ENCODE data around the gene GCK.

The GCK gene

DNA sequence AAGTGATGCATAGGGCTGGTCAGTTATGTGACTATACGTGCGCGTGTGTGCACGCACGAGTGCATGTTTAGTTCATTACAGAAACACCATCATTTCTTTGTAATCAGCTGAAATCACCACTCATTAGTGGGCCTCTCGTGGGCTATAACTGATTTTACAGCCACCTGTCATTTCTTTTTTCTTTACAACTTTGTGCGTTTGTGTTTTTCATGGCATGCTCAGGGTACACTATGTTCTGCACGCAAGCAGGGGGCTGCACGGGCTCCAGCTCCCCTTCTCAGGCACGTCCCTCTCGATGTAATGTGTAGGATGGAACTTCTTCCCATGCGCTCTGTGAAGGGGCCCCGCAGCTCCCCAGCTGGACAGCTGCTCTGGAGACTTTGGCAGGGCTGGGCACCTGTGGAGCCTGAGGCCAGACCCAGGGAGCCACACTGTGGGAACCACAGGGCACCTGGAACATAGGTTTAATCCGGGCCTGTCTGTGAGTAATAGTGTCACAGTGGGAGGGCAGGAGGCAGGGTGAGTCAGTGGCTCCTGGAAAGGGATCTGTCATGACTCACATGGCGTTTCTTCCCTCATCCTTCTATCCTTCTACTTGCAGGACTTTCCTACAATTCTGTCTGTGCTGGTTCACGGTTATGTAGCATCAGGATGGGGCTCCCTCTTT, 4.9 kb downstream of the GCK start:
- peaks cover 10% of the 10 kb centered on the region for H3K9me3 ChIP-seq (ENCODE audit: insufficient read depth, low read length, severe bottlenecking)
- no peaks in the 10 kb centered on the region; the same call in 1 of the 2 replicates for H4K20me1 ChIP-seq (ENCODE audit: insufficient read depth, low read length)
- H3K4me3 ChIP-seq (ENCODE audit: low read depth in 1 of 2, low read length in 2 of 2): no peak overlapping the region
- H3K9ac ChIP-seq (ENCODE audit: low read depth, low read length): no peak overlapping the region
- H3K4me2 ChIP-seq (ENCODE audit: insufficient read depth, low read length): no peak overlapping the region
- ATAC-seq (ENCODE audit: insufficient read depth, low read depth): no peak
- H3K27ac ChIP-seq (ENCODE audit: low read length): no peak overlapping the region
- no peaks in the 10 kb centered on the region for H3K27me3 ChIP-seq (ENCODE audit: insufficient read depth, low read length, poor library complexity)
- no peak for TF ChIP-seq EZH2 (IDR thresholded peaks at IDR 0.05; ENCODE audit: borderline replicate concordance, low read depth, low read length, severe bottlenecking)
- TF ChIP-seq, protein P1, sequence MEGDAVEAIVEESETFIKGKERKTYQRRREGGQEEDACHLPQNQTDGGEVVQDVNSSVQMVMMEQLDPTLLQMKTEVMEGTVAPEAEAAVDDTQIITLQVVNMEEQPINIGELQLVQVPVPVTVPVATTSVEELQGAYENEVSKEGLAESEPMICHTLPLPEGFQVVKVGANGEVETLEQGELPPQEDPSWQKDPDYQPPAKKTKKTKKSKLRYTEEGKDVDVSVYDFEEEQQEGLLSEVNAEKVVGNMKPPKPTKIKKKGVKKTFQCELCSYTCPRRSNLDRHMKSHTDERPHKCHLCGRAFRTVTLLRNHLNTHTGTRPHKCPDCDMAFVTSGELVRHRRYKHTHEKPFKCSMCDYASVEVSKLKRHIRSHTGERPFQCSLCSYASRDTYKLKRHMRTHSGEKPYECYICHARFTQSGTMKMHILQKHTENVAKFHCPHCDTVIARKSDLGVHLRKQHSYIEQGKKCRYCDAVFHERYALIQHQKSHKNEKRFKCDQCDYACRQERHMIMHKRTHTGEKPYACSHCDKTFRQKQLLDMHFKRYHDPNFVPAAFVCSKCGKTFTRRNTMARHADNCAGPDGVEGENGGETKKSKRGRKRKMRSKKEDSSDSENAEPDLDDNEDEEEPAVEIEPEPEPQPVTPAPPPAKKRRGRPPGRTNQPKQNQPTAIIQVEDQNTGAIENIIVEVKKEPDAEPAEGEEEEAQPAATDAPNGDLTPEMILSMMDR (IDR thresholded peaks at IDR 0.05; ENCODE audit: borderline replicate concordance, extremely low read depth, low read length, poor library complexity, severe bottlenecking): no peak
- H3K36me3 ChIP-seq (ENCODE audit: insufficient read depth, low read length): no peaks in the 10 kb centered on the region
- no peaks in the 10 kb centered on the region for H3K79me2 ChIP-seq (ENCODE audit: insufficient read depth, low read length)
- H3K4me1 ChIP-seq (ENCODE audit: insufficient read depth, low read length): no peaks in the 10 kb centered on the region
- DNase-seq: no peak
- H2AFZ ChIP-seq (ENCODE audit: low read depth, low read length): no peak overlapping the region

DNA sequence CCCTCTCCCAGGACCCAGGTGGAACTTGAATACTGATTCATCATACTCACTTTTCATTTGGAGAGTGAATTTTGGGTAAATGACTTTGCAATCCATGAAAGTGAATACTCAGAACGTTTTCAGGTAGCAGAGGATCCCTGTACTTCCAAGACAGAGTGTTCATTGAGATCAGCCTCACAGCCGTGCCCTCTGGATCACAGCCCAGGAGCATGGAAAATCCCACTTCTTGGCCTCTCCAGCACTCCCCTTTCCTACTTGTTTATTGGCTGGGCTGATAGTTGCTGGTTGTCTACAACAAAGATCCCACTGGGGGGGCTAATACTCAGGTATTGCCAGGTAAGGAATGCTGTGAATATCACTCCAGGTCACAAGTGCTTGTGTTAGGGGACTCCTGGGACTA, 5.9 kb downstream of the GCK start:
- H3K9ac ChIP-seq (ENCODE audit: low read depth, low read length): no peak overlapping the region
- H3K27me3 ChIP-seq (ENCODE audit: insufficient read depth, low read length, poor library complexity): no peaks in the 10 kb centered on the region
- no peak for DNase-seq
- H3K4me3 ChIP-seq (ENCODE audit: low read depth in 1 of 2, low read length in 2 of 2): no peak overlapping the region
- H3K79me2 ChIP-seq (ENCODE audit: insufficient read depth, low read length): no peaks in the 10 kb centered on the region
- H3K4me2 ChIP-seq (ENCODE audit: insufficient read depth, low read length): no peak overlapping the region
- peaks cover 10% of the 10 kb centered on the region for H3K9me3 ChIP-seq (ENCODE audit: insufficient read depth, low read length, severe bottlenecking)
- TF ChIP-seq EZH2 (IDR thresholded peaks at IDR 0.05; ENCODE audit: borderline replicate concordance, low read depth, low read length, severe bottlenecking): no peak
- TF ChIP-seq, protein P1 (IDR thresholded peaks at IDR 0.05; ENCODE audit: borderline replicate concordance, extremely low read depth, low read length, poor library complexity, severe bottlenecking): no peak
- no peak overlapping the region for H2AFZ ChIP-seq (ENCODE audit: low read depth, low read length)
- no peak for ATAC-seq (ENCODE audit: insufficient read depth, low read depth)
- no peaks in the 10 kb centered on the region for H4K20me1 ChIP-seq (ENCODE audit: insufficient read depth, low read length)
- no peaks in the 10 kb centered on the region for H3K4me1 ChIP-seq (ENCODE audit: insufficient read depth, low read length)
- H3K27ac ChIP-seq (ENCODE audit: low read length): no peak overlapping the region
- no peaks in the 10 kb centered on the region for H3K36me3 ChIP-seq (ENCODE audit: insufficient read depth, low read length)

DNA sequence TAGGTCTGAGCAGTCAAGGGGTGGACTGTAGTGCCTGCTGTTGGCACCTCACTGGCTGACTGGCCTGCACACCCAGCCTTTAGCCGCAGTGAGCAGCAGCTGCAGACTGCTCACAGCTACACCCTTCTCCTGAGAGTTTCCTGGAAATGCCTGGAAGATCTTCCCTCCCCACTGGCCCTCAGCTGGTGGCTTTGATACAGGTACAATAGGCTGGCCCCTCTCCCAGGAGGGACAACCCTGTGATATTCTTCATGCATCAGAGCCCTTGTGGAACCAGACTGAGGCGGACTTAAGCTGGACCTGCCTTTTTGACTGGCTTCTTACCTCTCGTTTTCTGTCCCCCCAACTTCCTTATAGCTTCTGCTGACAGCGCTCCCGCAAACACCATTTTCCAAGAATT, 6.4 kb downstream of the GCK start:
- TF ChIP-seq EZH2 (IDR thresholded peaks at IDR 0.05; ENCODE audit: borderline replicate concordance, low read depth, low read length, severe bottlenecking): no peak
- TF ChIP-seq, protein P1 (IDR thresholded peaks at IDR 0.05; ENCODE audit: borderline replicate concordance, extremely low read depth, low read length, poor library complexity, severe bottlenecking): no peak
- no peaks in the 10 kb centered on the region for H3K36me3 ChIP-seq (ENCODE audit: insufficient read depth, low read length)
- no peaks in the 10 kb centered on the region for H4K20me1 ChIP-seq (ENCODE audit: insufficient read depth, low read length)
- no peaks in the 10 kb centered on the region for H3K79me2 ChIP-seq (ENCODE audit: insufficient read depth, low read length)
- DNase-seq (no peak), ATAC-seq (ENCODE audit: insufficient read depth, low read depth) (no peak)
- no peak overlapping the region for H2AFZ ChIP-seq (ENCODE audit: low read depth, low read length)
- no peaks in the 10 kb centered on the region for H3K4me1 ChIP-seq (ENCODE audit: insufficient read depth, low read length)
- H3K27me3 ChIP-seq (ENCODE audit: insufficient read depth, low read length, poor library complexity): no peaks in the 10 kb centered on the region
- no peak overlapping the region for H3K4me2 ChIP-seq (ENCODE audit: insufficient read depth, low read length)
- no peak overlapping the region for H3K27ac ChIP-seq (ENCODE audit: low read length)
- no peak overlapping the region for H3K4me3 ChIP-seq (ENCODE audit: low read depth in 1 of 2, low read length in 2 of 2)
- no peak overlapping the region for H3K9ac ChIP-seq (ENCODE audit: low read depth, low read length)
- peaks cover 10% of the 10 kb centered on the region for H3K9me3 ChIP-seq (ENCODE audit: insufficient read depth, low read length, severe bottlenecking)

Data from DND-41 (cell line).